ENCODE results near the gene ZFYVE9. TPM values are rescaled to one million over a fixed set of nuclear protein-coding genes. Genes with fewer than 3 reads are reported as not detected.

Gene ZFYVE9
- total and polyA plus RNA-seq, 2 of the 4 experiments (the other 2 are of a cell fraction) = 8.3 to 28.7 TPM

GRCh38 chr1:52249831-52250230, 107.9 kb downstream of the ZFYVE9 start:
- H3K4me1 ChIP-seq (ENCODE audit: control insufficient read depth, insufficient read depth, low read length) = no peaks in the 10 kb centered on the region
- H2AK5ac ChIP-seq (ENCODE audit: low read depth, low read length) = no peak overlapping the region
- no peak overlapping the region for H4K5ac ChIP-seq (ENCODE audit: low read depth, low read length)
- H3K4me2 ChIP-seq (ENCODE audit: low read depth, low read length) = no peak overlapping the region
- no peak overlapping the region for H2BK15ac ChIP-seq (ENCODE audit: low read depth, low read length)
- no peak overlapping the region for H4K91ac ChIP-seq (ENCODE audit: insufficient read depth, low read depth, low read length)
- H3K4ac ChIP-seq (ENCODE audit: low read depth, low read length) = no peak overlapping the region
- no peak overlapping the region for H2BK120ac ChIP-seq (ENCODE audit: low read depth, low read length)
- no peak overlapping the region for H2AK9ac ChIP-seq (replicated peaks; ENCODE audit: low read depth, low read length, poor library complexity)
- H3K9ac ChIP-seq (ENCODE audit: low read depth, low read length) = no peak overlapping the region
- POLR2A ChIA-PET (ENCODE audit: unreplicated experiment) = no interaction called here
- no peaks in the 10 kb centered on the region for H3K27me3 ChIP-seq (ENCODE audit: control insufficient read depth, insufficient read depth, low read length)
- H3K18ac ChIP-seq (ENCODE audit: low read depth, low read length) = no peak overlapping the region
- H4K8ac ChIP-seq (ENCODE audit: low read depth in 2 of 2, low read length in 2 of 2) = no peak overlapping the region
- dilution Hi-C loops (cut with HindIII; ENCODE audit: low sequenced_read_pairs, unreplicated experiment) (no loop called here), in situ Hi-C loops (cut with MboI; ENCODE audit: low sequenced_read_pairs) (no loop called here), intact Hi-C loops (cut with micrococcal nuclease) (no loop called here)
- no peak overlapping the region for H3K23ac ChIP-seq (ENCODE audit: low read depth, low read length)
- CTCF ChIA-PET = no interaction called here
- BruUV-seq (replicated peaks) = no TSS peak
- H3K4me3 ChIP-seq (ENCODE audit: insufficient read depth, low read depth, low read length) = no peak overlapping the region
- no CpG with 5 or more reads among the region's 1 CpG for WGBS, 2 experiments (ENCODE audit: extremely low coverage in 2 of 2, insufficient read length in 1 of 2)
- H2AFZ ChIP-seq (replicated peaks; ENCODE audit: low read length, poor library complexity) = no peak overlapping the region
- peaks cover 3% of the 10 kb centered on the region; the same call in 1 of the 2 replicates for H3K9me1 ChIP-seq (ENCODE audit: insufficient read depth, low read length)
- TF ChIP-seq SMC3 (IDR thresholded peaks at IDR 0.05; ENCODE audit: low read depth, low read length) = no peak
- H3K36me3 ChIP-seq (ENCODE audit: control insufficient read depth, insufficient read depth, low read length) = no peaks in the 10 kb centered on the region
- H3K9me3 ChIP-seq (ENCODE audit: control insufficient read depth, insufficient read depth, low read length) = no peaks in the 10 kb centered on the region
- no peaks in the 10 kb centered on the region for H4K20me1 ChIP-seq (ENCODE audit: insufficient read depth, low read length)
- H2BK5ac ChIP-seq (ENCODE audit: low read depth, low read length, poor library complexity, severe bottlenecking) = no peak overlapping the region
- H3K56ac ChIP-seq (ENCODE audit: extremely low read depth, insufficient read depth, low read length) = no peak overlapping the region
- H3K27ac ChIP-seq (ENCODE audit: insufficient read depth, low read length) = no peak overlapping the region
- H3K14ac ChIP-seq (replicated peaks; ENCODE audit: low read depth, low read length) = no peak overlapping the region
- DNase-seq (no peak), ATAC-seq (ENCODE audit: low read depth) (no peak)
- peaks cover 12 to 19% of the 10 kb centered on the region in 2 experiments; a peak in 3 of 4 replicates for H3K79me1 ChIP-seq (ENCODE audit: low read depth in 1 of 2, low read length in 2 of 2)
- no peak overlapping the region for H2BK20ac ChIP-seq (ENCODE audit: low read depth, low read length)

Measured in IMR-90 (cell line).